ENCODE data around the gene TSKU. TPM values are rescaled to one million over a fixed set of nuclear protein-coding genes. Genes with fewer than 3 reads are reported as not detected.
A peak's percentile ranks its signal among the peaks of the same experiment; 100 is the strongest.

The TSKU gene
- total and polyA plus RNA-seq, 4 experiments from 2014 or later: 0.13 TPM; not detected in 3

DNA sequence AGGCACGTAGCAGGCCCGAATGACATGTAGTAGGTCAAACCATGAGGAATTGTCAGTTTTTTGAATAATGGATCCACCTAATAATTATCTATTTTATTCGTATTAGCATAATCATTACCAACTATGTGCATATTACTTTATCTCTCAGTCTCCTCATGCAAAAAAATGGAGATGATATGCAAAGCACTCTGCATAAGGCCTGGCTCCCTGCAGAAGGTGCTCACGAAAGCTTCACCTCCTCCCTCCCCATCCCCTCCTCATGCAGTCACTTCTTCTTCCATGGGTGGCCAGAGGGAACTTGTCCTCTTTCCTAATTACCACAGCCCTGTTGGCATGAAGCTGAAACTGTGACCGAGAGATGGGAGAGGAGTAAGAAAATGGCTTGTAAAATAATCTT is 20.8 kb upstream of the TSKU start:
- no peak for DNase-seq
- peaks cover 6% of the 10 kb centered on the region for H3K4me1 ChIP-seq (ENCODE audit: insufficient read depth, low read length)
- H3K27ac ChIP-seq (ENCODE audit: low read depth, low read length): no peak overlapping the region
- H3K4me3 ChIP-seq (ENCODE audit: low read length in 2 of 2): no peak overlapping the region
- no peaks in the 10 kb centered on the region for H3K9me3 Mint-ChIP-seq
- H3K36me3 Mint-ChIP-seq: no peaks in the 10 kb centered on the region
- no peak overlapping the region for H3K27ac Mint-ChIP-seq
- H3K4me1 Mint-ChIP-seq: peaks cover 6 to 10% (median 7%) of the 10 kb centered on the region in 4 donors
- H3K27me3 ChIP-seq (ENCODE audit: insufficient read depth, low read length): no peaks in the 10 kb centered on the region
- no peak overlapping the region for H3K4me3 Mint-ChIP-seq
- ChIA-PET CTCF (ENCODE audit: partially characterized antibody) (no interaction called here), POLR2A (ENCODE audit: partially characterized antibody) (no interaction called here)
- H3K36me3 ChIP-seq (ENCODE audit: insufficient read depth, low read length): no peaks in the 10 kb centered on the region
- intact Hi-C loops (cut with micrococcal nuclease): no loop called here
- peaks cover 0 to 1% of the 10 kb centered on the region in 2 donors for H3K27me3 Mint-ChIP-seq
- H3K9me3 ChIP-seq (ENCODE audit: control insufficient read depth in 1 of 2, low read length in 2 of 2): no peaks in the 10 kb centered on the region

DNA sequence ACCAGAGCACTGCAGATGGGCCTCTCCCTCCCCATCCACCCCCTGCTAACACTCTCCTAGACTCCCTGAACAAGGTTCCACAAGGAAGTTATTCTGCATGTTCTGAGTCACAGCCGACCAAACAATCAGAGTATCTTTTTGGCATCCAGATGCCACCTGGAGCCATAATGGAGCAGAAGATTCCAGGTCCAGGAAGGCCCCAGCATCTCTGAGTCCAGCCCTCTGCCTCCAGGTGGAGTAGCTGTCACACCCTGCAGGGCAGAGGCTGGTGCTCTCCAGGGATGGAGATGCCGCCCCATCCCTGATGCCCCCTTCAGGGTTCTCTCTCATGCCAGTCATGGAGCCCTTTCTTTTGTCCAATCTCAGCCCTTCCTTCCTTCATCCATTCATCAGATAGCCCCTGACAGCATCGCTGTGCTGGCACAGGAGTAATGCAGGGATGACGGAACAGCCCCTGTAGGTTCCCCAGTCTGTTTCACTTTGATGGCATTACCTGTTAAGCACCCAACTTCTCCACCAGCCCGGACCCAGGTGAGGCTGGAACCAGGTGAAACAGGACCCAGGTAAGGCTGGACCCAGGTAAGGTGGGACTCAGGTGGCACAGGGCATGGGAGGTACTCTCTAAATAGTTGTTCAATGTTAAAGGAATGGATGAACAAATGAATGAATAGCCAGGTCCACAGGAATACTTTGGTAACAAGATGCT is 20.1 kb upstream of the TSKU start:
- Histone ChIP-seq H3K36me3 (ENCODE audit: insufficient read depth, low read length) (no peaks in the 10 kb centered on the region), H3K9me3 (ENCODE audit: control insufficient read depth in 1 of 2, low read length in 2 of 2) (no peaks in the 10 kb centered on the region), H3K4me3 (ENCODE audit: low read length in 2 of 2) (no peak overlapping the region), H3K27me3 (ENCODE audit: insufficient read depth, low read length) (no peaks in the 10 kb centered on the region), H3K27ac (ENCODE audit: low read depth, low read length) (no peak overlapping the region), H3K4me1 (ENCODE audit: insufficient read depth, low read length) (peaks cover 13% of the 10 kb centered on the region)
- Mint-ChIP-seq H3K9me3 (no peaks in the 10 kb centered on the region), H3K36me3 (no peaks in the 10 kb centered on the region), H3K27me3 (peaks cover 0 to 1% of the 10 kb centered on the region in 2 donors), H3K27ac (no peak overlapping the region), H3K4me3 (no peak overlapping the region), H3K4me1 (peaks cover 6 to 16% (median 12%) of the 10 kb centered on the region in 4 donors)
- DNase-seq: no peak
- ChIA-PET CTCF (ENCODE audit: partially characterized antibody) (no interaction called here), POLR2A (ENCODE audit: partially characterized antibody) (no interaction called here)
- intact Hi-C loops (cut with micrococcal nuclease): no loop called here

DNA sequence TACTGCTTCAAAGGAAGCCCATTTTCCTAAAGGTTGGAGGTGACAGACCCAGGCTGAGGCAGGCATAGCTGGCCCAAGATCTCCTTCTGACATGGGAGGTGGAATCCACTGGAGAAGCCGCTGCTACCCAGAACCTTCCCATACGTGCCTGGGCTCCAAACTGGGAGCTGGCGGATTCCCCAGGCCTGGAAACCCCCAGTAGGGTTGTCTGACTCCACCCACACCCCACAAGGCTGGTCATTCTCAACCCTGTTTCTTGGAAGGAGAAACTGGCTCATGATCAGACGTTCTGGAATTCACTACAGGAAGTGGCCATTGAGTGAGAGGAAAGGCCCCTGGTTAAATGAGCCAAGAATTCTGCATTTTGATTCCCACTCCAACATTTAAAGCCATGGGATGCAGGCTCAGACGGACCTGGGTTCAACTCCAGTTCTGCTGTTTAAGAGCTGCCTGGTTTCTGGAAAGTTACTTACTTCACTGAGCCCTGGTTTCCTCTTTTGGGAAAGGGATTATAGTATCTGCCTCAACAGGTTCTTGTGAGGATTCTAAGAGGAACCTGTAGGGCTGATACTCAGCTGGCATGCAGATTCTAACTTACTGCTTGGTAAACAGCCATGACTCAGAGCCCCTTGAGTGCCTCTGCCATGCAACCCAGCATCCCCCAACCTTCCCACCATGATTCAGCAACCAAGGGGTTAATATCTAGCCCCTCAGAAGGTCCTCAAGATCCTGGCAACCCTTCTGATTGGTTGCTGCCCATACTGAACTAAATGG is 19.4 kb upstream of the TSKU start:
- ChIA-PET POLR2A (ENCODE audit: partially characterized antibody) (no interaction called here), CTCF (ENCODE audit: partially characterized antibody) (no interaction called here)
- H3K36me3 ChIP-seq (ENCODE audit: insufficient read depth, low read length): no peaks in the 10 kb centered on the region
- intact Hi-C loops (cut with micrococcal nuclease): no loop called here
- no peaks in the 10 kb centered on the region for H3K9me3 ChIP-seq (ENCODE audit: control insufficient read depth in 1 of 2, low read length in 2 of 2)
- Mint-ChIP-seq H3K4me3 (no peak overlapping the region), H3K4me1 (peaks cover 13 to 24% (median 18%) of the 10 kb centered on the region in 4 donors), H3K9me3 (no peaks in the 10 kb centered on the region), H3K36me3 (no peaks in the 10 kb centered on the region), H3K27me3 (peaks cover 0 to 1% of the 10 kb centered on the region in 2 donors), H3K27ac (no peak overlapping the region)
- no peak overlapping the region for H3K27ac ChIP-seq (ENCODE audit: low read depth, low read length)
- H3K4me1 ChIP-seq (ENCODE audit: insufficient read depth, low read length): peaks cover 20% of the 10 kb centered on the region
- H3K4me3 ChIP-seq (ENCODE audit: low read length in 2 of 2): no peak overlapping the region
- no peaks in the 10 kb centered on the region for H3K27me3 ChIP-seq (ENCODE audit: insufficient read depth, low read length)
- DNase-seq: no peak

DNA sequence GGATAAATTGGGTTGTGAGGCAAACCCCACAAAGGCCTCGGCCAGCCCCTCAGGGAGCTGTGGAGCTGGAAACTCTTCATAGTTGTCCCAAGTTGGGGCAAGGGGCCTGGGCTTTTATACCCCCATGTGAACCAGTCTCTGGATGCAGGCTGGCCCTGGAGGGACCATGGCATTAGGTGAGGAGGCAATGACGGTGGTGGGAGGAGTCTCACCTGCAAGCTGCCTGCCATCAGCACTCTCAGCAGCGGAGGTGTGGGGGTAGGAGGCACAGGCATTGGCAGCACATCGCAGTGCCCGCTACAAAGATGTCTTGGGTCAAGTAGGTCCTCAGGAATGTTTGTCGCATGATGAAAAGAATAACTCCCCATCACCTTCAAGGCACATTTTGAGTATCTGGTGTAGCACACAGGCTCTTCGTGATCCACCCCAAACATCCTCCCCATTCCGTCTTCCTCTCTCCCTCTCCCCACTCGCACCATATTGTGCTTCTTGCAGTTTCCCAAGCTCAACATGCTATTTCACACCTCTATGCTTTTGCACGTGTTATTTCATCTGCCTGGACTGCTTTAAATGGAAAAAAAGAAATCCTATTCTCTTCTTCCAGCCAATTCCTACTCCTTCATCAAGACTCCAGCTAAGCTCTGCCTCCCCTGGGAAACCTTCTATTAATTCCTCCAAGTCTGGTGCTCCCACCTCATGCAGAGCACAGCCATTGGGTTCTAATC is 18.1 kb upstream of the TSKU start:
- no peak overlapping the region for H3K4me3 Mint-ChIP-seq
- no peak for DNase-seq
- Histone ChIP-seq H3K4me1 (ENCODE audit: insufficient read depth, low read length) (peaks cover 25% of the 10 kb centered on the region), H3K9me3 (ENCODE audit: control insufficient read depth in 1 of 2, low read length in 2 of 2) (no peaks in the 10 kb centered on the region), H3K27ac (ENCODE audit: low read depth, low read length) (no peak overlapping the region), H3K4me3 (ENCODE audit: low read length in 2 of 2) (no peak overlapping the region), H3K27me3 (ENCODE audit: insufficient read depth, low read length) (no peaks in the 10 kb centered on the region), H3K36me3 (ENCODE audit: insufficient read depth, low read length) (no peaks in the 10 kb centered on the region)
- CTCF ChIA-PET (ENCODE audit: partially characterized antibody): no interaction called here
- H3K36me3 Mint-ChIP-seq: no peaks in the 10 kb centered on the region
- H3K27me3 Mint-ChIP-seq: peaks cover 0 to 1% of the 10 kb centered on the region in 2 donors
- POLR2A ChIA-PET (ENCODE audit: partially characterized antibody): no interaction called here
- H3K9me3 Mint-ChIP-seq: no peaks in the 10 kb centered on the region
- intact Hi-C loops (cut with micrococcal nuclease): no loop called here
- H3K27ac Mint-ChIP-seq: peak overlapping the region in 2 of 7 donors; percentile 14 to 29
- peaks cover 14 to 30% (median 21%) of the 10 kb centered on the region in 4 donors for H3K4me1 Mint-ChIP-seq

DNA sequence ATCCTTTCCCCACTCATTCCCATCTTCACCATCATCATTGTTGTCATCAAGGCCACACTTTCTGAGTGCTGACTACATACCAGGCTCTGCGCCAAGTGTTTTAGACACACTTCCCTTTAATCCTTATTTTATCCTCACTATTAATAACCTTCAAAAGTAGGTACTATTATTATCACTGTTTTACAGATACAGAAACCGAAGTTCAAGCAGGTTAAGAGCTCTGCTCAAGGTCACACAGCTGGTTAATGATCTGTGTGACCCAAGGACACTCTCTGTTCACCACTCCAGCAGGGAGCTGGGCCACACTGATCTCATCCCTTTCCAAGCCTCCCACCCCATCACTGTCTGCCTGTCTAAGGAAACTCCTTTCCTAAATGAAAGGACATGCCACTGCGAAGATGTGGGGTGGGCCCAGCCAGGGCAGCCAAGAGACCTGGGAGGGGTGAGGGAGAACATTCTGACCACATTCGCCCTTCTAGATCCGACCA is 17.2 kb upstream of the TSKU start:
- Mint-ChIP-seq H3K27me3 (peaks cover 0 to 1% of the 10 kb centered on the region in 2 donors), H3K4me1 (peaks cover 17 to 38% (median 26%) of the 10 kb centered on the region in 4 donors), H3K27ac (peak overlapping the region in 1 of 7 donors; percentile 5), H3K36me3 (no peaks in the 10 kb centered on the region), H3K4me3 (no peak overlapping the region), H3K9me3 (no peaks in the 10 kb centered on the region)
- H3K36me3 ChIP-seq (ENCODE audit: insufficient read depth, low read length): no peaks in the 10 kb centered on the region
- H3K9me3 ChIP-seq (ENCODE audit: control insufficient read depth in 1 of 2, low read length in 2 of 2): no peaks in the 10 kb centered on the region
- H3K27me3 ChIP-seq (ENCODE audit: insufficient read depth, low read length): no peaks in the 10 kb centered on the region
- peaks cover 27% of the 10 kb centered on the region for H3K4me1 ChIP-seq (ENCODE audit: insufficient read depth, low read length)
- H3K27ac ChIP-seq (ENCODE audit: low read depth, low read length): no peak overlapping the region
- ChIA-PET POLR2A (ENCODE audit: partially characterized antibody) (no interaction called here), CTCF (ENCODE audit: partially characterized antibody) (no interaction called here)
- DNase-seq: no peak
- intact Hi-C loops (cut with micrococcal nuclease): no loop called here
- no peak overlapping the region for H3K4me3 ChIP-seq (ENCODE audit: low read length in 2 of 2)

DNA sequence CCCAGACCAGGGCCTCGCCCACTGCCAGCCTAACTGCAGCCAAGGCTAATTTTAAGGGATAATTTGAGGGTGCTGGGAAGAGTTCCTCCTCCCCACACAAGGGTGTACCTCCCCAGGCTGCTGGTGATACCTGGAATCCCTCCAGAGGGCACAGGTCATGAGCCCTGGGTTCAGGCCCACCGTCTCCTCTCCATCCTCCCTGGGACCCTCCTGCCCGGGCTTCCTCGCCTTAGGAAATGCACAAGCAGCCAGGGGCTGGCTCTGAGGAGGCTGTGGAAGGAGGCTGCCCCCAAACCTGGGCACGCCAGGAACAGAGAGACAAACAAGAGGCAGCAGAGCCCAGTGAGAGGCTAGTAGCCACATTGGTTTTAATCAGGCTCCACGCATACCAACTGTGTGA is 16.6 kb upstream of the TSKU start:
- POLR2A ChIA-PET (ENCODE audit: partially characterized antibody): no interaction called here
- Histone ChIP-seq H3K4me3 (ENCODE audit: low read length in 2 of 2) (no peak overlapping the region), H3K36me3 (ENCODE audit: insufficient read depth, low read length) (no peaks in the 10 kb centered on the region), H3K27me3 (ENCODE audit: insufficient read depth, low read length) (no peaks in the 10 kb centered on the region), H3K9me3 (ENCODE audit: control insufficient read depth in 1 of 2, low read length in 2 of 2) (no peaks in the 10 kb centered on the region), H3K4me1 (ENCODE audit: insufficient read depth, low read length) (peaks cover 28% of the 10 kb centered on the region), H3K27ac (ENCODE audit: low read depth, low read length) (no peak overlapping the region)
- Mint-ChIP-seq H3K9me3 (no peaks in the 10 kb centered on the region), H3K4me1 (peaks cover 17 to 44% (median 28%) of the 10 kb centered on the region in 4 donors), H3K36me3 (no peaks in the 10 kb centered on the region), H3K4me3 (no peak overlapping the region), H3K27ac (peak overlapping the region in 4 of 7 donors; percentile 35 to 59 (median 46)), H3K27me3 (no peaks in the 10 kb centered on the region)
- intact Hi-C loops (cut with micrococcal nuclease): no loop called here
- no peak for DNase-seq
- CTCF ChIA-PET (ENCODE audit: partially characterized antibody): no interaction called here

DNA sequence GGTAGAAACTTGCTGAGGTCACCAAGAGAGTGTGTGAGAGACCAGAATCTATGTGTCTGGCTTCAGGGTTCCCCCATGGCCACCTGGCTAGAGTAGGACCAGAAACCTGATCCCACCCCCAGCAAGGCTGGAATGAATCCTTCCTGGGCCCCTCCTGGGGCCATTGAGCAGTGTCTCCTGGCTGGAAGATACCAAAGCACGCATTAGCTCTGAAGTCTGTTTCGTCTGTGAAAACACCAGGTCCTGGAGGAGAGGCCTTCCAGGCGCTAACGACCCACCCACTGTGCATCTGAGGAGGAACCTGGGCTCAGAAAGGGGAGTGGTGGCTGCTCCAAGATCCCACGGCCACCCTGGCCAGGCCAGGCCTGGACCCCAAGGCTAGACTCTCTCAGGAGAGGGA is 15.5 kb upstream of the TSKU start:
- peaks cover 21 to 51% (median 34%) of the 10 kb centered on the region in 4 donors for H3K4me1 Mint-ChIP-seq
- POLR2A ChIA-PET (ENCODE audit: partially characterized antibody): no interaction called here
- no peak for DNase-seq
- Histone ChIP-seq H3K27ac (ENCODE audit: low read depth, low read length) (no peak overlapping the region), H3K36me3 (ENCODE audit: insufficient read depth, low read length) (no peaks in the 10 kb centered on the region), H3K4me1 (ENCODE audit: insufficient read depth, low read length) (peaks cover 28% of the 10 kb centered on the region), H3K27me3 (ENCODE audit: insufficient read depth, low read length) (no peaks in the 10 kb centered on the region), H3K9me3 (ENCODE audit: control insufficient read depth in 1 of 2, low read length in 2 of 2) (no peaks in the 10 kb centered on the region), H3K4me3 (ENCODE audit: low read length in 2 of 2) (no peak overlapping the region)
- peak overlapping the region in 2 of 8 donors; percentile 15 to 18 for H3K4me3 Mint-ChIP-seq
- H3K9me3 Mint-ChIP-seq: no peaks in the 10 kb centered on the region
- no peaks in the 10 kb centered on the region for H3K36me3 Mint-ChIP-seq
- CTCF ChIA-PET (ENCODE audit: partially characterized antibody): no interaction called here
- no peaks in the 10 kb centered on the region for H3K27me3 Mint-ChIP-seq
- intact Hi-C loops (cut with micrococcal nuclease): no loop called here
- H3K27ac Mint-ChIP-seq: peak overlapping the region in 5 of 7 donors; percentile 23 to 71 (median 57)
